ENCODE measurements around the gene MAPK8IP3. TPM values are rescaled to one million over a fixed set of nuclear protein-coding genes. Genes with fewer than 3 reads are reported as not detected.

The MAPK8IP3 gene
- total RNA-seq, 1 donor from 2014 or later: 157 TPM

GRCh38 chr16:1768767-1769401 is 62.9 kb downstream of the MAPK8IP3 start:
- Mint-ChIP-seq H3K36me3 (ENCODE audit: insufficient read depth) (peaks cover 4% of the 10 kb centered on the region), H3K9me3 (ENCODE audit: low read depth) (no peaks in the 10 kb centered on the region), H3K4me1 (ENCODE audit: low read depth) (peaks cover 9% of the 10 kb centered on the region), H3K4me3 (ENCODE audit: low read depth) (no peak overlapping the region), H3K27ac (no peak overlapping the region), H3K27me3 (no peaks in the 10 kb centered on the region)
- TF ChIP-seq, protein P1, sequence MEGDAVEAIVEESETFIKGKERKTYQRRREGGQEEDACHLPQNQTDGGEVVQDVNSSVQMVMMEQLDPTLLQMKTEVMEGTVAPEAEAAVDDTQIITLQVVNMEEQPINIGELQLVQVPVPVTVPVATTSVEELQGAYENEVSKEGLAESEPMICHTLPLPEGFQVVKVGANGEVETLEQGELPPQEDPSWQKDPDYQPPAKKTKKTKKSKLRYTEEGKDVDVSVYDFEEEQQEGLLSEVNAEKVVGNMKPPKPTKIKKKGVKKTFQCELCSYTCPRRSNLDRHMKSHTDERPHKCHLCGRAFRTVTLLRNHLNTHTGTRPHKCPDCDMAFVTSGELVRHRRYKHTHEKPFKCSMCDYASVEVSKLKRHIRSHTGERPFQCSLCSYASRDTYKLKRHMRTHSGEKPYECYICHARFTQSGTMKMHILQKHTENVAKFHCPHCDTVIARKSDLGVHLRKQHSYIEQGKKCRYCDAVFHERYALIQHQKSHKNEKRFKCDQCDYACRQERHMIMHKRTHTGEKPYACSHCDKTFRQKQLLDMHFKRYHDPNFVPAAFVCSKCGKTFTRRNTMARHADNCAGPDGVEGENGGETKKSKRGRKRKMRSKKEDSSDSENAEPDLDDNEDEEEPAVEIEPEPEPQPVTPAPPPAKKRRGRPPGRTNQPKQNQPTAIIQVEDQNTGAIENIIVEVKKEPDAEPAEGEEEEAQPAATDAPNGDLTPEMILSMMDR (IDR thresholded peaks at IDR 0.05; ENCODE audit: unreplicated experiment): no peak
- DNase-seq (ENCODE audit: low spot score, unreplicated experiment): no peak

GRCh38 chr16:1769402-1770300 is 63.7 kb downstream of the MAPK8IP3 start:
- no peak overlapping the region for H3K27ac Mint-ChIP-seq
- H3K4me1 Mint-ChIP-seq (ENCODE audit: low read depth): peaks cover 9% of the 10 kb centered on the region
- no peaks in the 10 kb centered on the region for H3K27me3 Mint-ChIP-seq
- H3K4me3 Mint-ChIP-seq (ENCODE audit: low read depth): peak overlapping the region; percentile 94
- DNase-seq (ENCODE audit: low spot score, unreplicated experiment): no peak
- no peaks in the 10 kb centered on the region for H3K9me3 Mint-ChIP-seq (ENCODE audit: low read depth)
- H3K36me3 Mint-ChIP-seq (ENCODE audit: insufficient read depth): peaks cover 4% of the 10 kb centered on the region
- TF ChIP-seq, protein P1 (IDR thresholded peaks at IDR 0.05; ENCODE audit: unreplicated experiment): no peak

- peak overlapping the region; percentile 29 for H3K27ac Mint-ChIP-seq
- no peaks in the 10 kb centered on the region for H3K27me3 Mint-ChIP-seq
- H3K9me3 Mint-ChIP-seq (ENCODE audit: low read depth): no peaks in the 10 kb centered on the region
- no peak for DNase-seq (ENCODE audit: low spot score, unreplicated experiment)
- H3K4me1 Mint-ChIP-seq (ENCODE audit: low read depth): peaks cover 9% of the 10 kb centered on the region
- TF ChIP-seq, protein P1 (IDR thresholded peaks at IDR 0.05; ENCODE audit: unreplicated experiment): no peak
- H3K4me3 Mint-ChIP-seq (ENCODE audit: low read depth): peak overlapping the region; percentile 94
- peaks cover 4% of the 10 kb centered on the region for H3K36me3 Mint-ChIP-seq (ENCODE audit: insufficient read depth)
These were observed 64.6 kb downstream of the MAPK8IP3 start for GRCh38 chr16:1770328-1771187.

GRCh38 chr16:1771188-1771863 is 65.3 kb downstream of the MAPK8IP3 start, which contains the start of gene NME3:
Gene NME3 (minus strand): TSS chr16:1771543. CDS start chr16:1771534, 9 bp downstream.
- Mint-ChIP-seq H3K36me3 (ENCODE audit: insufficient read depth) (peaks cover 4% of the 10 kb centered on the region), H3K9me3 (ENCODE audit: low read depth) (no peaks in the 10 kb centered on the region), H3K27me3 (no peaks in the 10 kb centered on the region), H3K27ac (peak within 1 kb of the TSS; percentile 98), H3K4me1 (ENCODE audit: low read depth) (peaks cover 9% of the 10 kb centered on the region), H3K4me3 (ENCODE audit: low read depth) (peak within 1 kb of the TSS; percentile 94)
- DNase-seq (ENCODE audit: low spot score, unreplicated experiment): no peak
- TF ChIP-seq, protein P1 (IDR thresholded peaks at IDR 0.05; ENCODE audit: unreplicated experiment): no peak
